HFFc6 (cell line): ENCODE data around the gene PRRT1. TPM values are rescaled to one million over a fixed set of nuclear protein-coding genes. Genes with fewer than 3 reads are reported as not detected.

ENCODE experiments used
- DNase-seq: peaks from one replicate; pipeline ENCODE4 v3.0.0-alpha.2; 2018
- H3K27ac Mint-ChIP-seq: 2 replicates; pipeline ENCODE4 v1.8.0; 2020; ENCODE audit warnings: mild to moderate bottlenecking, mixed read lengths
- H3K27me3 Mint-ChIP-seq: 2 replicates; pipeline ENCODE4 v1.8.0; 2021; ENCODE audit warnings: mild to moderate bottlenecking, moderate library complexity, mixed read lengths; ENCODE audit not compliant: insufficient read depth
- H3K36me3 Mint-ChIP-seq: 2 replicates; pipeline ENCODE4 v1.8.0; 2021; ENCODE audit warnings: low read depth, mixed read lengths
- H3K4me1 Mint-ChIP-seq: 2 replicates; pipeline ENCODE4 v1.8.0; 2020; ENCODE audit warnings: low read depth, mixed read lengths
- H3K4me3 Mint-ChIP-seq: 2 replicates; pipeline ENCODE4 v1.8.0; 2020; ENCODE audit warnings: mild to moderate bottlenecking, moderate library complexity, mixed read lengths
- H3K9me3 Mint-ChIP-seq: 2 replicates; pipeline ENCODE4 v1.8.0; 2020; ENCODE audit warnings: mild to moderate bottlenecking, mixed read lengths
- CTCF ChIP-seq: fragments of 200-600 bp; sonication (generic); IDR thresholded peaks from 2 replicates; pipeline ENCODE4 v1.5.0; 2021; ENCODE audit warnings: antibody characterized with exemption, mild to moderate bottlenecking
- total RNA-seq, 6 experiments: library from RNA; stranded (reverse); fragmentation: NEBNext Ultra II Directional; extraction: Animal tissue kit (Norgen Biotek cat#: 25700); gene quantifications; 2 replicates in 1 of 6; 3 replicates in 5 of 6; pipeline ENCODE4 v1.2.3, GENCODE V29; 2021

Gene PRRT1
- total RNA-seq, 6 experiments from 2014 or later = 2.6 to 5.8 (median 5.1) TPM

DNA sequence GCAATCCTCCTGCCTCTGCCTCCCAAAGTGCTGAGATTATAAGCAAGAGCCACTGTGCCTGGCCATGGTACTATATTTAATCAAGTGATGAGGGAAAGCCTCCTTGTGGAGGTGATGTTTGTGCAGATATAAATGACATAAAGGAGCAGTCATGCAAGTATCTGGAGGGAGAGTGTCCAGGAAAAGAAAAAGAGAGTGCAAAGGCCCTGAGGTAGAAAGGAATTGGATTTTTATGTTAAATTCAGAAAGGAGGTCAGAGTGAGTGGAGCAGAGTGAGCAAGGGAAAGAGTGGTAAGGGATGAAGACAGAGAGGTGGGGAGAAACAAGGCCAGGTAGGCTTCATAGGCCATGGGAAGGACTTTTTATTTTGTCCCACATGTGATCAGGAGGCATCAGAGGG, 14.3 kb downstream of the PRRT1 start:
- Mint-ChIP-seq H3K4me1 (peaks cover 11% of the 10 kb centered on the region), H3K4me3 (no peak overlapping the region), H3K9me3 (no peaks in the 10 kb centered on the region), H3K36me3 (no peaks in the 10 kb centered on the region), H3K27me3 (peaks cover 3% of the 10 kb centered on the region; the same call in 1 of the 2 replicates), H3K27ac (no peak overlapping the region)
- DNase-seq = no peak
- TF ChIP-seq CTCF = no peak

GRCh38 chr6:32133786-32134185, 18.0 kb downstream of the PRRT1 start:
- DNase-seq = peak; percentile 48
- Mint-ChIP-seq H3K4me3 (0 out of 2 replicates have a peak overlapping the region, but pooled peaks have one; percentile 1), H3K27me3 (peaks cover 2% of the 10 kb centered on the region; the same call in 1 of the 2 replicates), H3K36me3 (no peaks in the 10 kb centered on the region), H3K9me3 (no peaks in the 10 kb centered on the region), H3K27ac (peak overlapping the region; percentile 23), H3K4me1 (peaks cover 27% of the 10 kb centered on the region)
- no peak for TF ChIP-seq CTCF

DNA sequence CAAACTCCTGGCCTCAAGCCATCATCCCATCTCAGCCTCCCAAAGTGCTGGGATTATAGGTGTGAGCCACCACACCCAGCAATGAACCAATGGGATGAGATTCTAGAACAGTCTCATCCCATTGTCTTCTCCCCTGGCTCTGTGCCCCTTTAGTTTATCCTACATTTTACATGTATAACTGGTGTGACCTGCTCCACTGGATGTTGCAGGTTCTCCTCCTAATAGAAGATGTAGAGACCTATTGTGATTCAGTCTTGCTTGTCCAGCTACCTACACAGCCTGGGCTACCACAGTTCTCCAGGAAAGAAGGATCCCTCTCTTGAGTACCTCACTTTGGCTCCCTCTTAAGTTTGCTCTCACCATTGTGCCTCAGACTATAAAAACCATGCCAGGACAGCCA, 19.6 kb downstream of the PRRT1 start:
- H3K4me3 Mint-ChIP-seq = no peak overlapping the region
- H3K9me3 Mint-ChIP-seq = no peaks in the 10 kb centered on the region
- no peak for DNase-seq
- H3K36me3 Mint-ChIP-seq = peaks cover 1% of the 10 kb centered on the region
- H3K4me1 Mint-ChIP-seq = peaks cover 37% of the 10 kb centered on the region
- H3K27ac Mint-ChIP-seq = peak overlapping the region; percentile 9; the same call in 1 of the 2 replicates
- no peak for TF ChIP-seq CTCF
- peaks cover 2% of the 10 kb centered on the region; the same call in 1 of the 2 replicates for H3K27me3 Mint-ChIP-seq

DNA sequence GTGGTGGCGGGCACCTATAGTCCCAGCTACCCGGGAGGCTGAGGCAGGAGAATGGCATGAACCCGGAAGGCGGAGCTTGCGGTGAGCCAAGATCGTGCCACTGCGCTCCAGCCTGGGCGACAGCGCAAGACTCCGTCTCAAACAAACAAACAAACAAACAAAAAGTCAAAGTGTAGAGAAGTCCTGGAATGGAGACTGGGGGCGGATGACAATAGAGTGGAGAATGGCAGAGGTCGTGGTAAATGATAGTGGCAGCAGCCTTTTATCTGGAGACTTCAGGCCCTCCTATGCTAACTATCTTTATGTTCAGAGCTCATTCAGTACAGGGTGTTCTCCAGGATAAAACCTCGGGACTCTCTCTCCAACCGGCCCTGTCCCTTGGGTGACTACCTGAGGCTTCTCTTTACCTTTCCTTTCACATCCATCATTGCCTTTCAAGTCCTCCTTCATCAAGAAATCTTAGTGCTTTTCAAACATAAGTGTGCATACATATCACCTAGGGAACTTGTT, 20.2 kb downstream of the PRRT1 start:
- no peak for DNase-seq
- Mint-ChIP-seq H3K4me1 (peaks cover 43% of the 10 kb centered on the region), H3K4me3 (no peak overlapping the region), H3K27ac (no peak overlapping the region), H3K9me3 (no peaks in the 10 kb centered on the region), H3K27me3 (peaks cover 2% of the 10 kb centered on the region; the same call in 1 of the 2 replicates), H3K36me3 (peaks cover 7% of the 10 kb centered on the region)
- no peak for TF ChIP-seq CTCF

DNA sequence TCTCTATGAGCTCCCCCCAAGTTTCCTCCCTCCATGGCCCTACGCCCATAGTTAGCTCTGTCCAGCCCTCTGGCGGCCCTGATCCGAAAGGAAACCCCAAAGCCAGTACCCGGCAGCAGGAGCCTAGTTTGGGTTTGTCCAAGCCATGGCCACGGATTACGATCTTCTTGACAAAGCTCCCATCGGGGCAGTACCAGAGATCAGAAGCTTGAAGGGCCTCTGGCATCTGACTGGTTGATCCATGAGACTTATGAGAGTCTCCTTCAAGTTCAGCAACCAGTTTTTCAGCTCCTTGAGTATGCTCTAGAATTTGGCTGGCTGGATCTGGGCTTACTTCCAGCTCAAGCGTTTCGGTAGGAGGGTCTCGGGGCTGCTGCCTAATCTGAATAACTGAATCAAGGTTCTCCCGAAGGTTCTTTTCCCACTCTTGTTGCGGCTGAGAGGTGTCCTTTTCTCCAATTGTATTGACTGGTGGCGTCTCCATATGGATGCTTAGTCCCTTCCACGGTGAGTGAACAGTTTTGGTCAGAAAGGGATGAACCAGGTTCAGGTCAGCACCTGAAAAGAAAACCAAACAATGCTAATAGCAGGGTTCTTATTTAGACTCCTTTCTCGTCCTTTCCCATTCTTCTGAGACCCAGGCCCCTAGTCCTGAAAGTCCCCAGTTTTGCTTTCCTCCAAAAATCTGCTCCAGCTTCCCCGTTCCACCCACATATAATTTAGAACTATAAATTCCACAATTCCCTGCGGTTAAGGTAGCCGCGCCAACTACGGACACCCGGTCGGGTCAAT, 22.2 kb downstream of the PRRT1 start:
- H3K9me3 Mint-ChIP-seq = no peaks in the 10 kb centered on the region
- peaks cover 52% of the 10 kb centered on the region for H3K4me1 Mint-ChIP-seq
- peak overlapping the region; percentile 92 for H3K27ac Mint-ChIP-seq
- H3K36me3 Mint-ChIP-seq = peaks cover 18% of the 10 kb centered on the region
- peak overlapping the region; percentile 93 for H3K4me3 Mint-ChIP-seq
- peaks cover 2% of the 10 kb centered on the region; the same call in 1 of the 2 replicates for H3K27me3 Mint-ChIP-seq
- TF ChIP-seq CTCF = no peak
- no peak for DNase-seq
